ENCODE data around the gene CALR3.

DNA sequence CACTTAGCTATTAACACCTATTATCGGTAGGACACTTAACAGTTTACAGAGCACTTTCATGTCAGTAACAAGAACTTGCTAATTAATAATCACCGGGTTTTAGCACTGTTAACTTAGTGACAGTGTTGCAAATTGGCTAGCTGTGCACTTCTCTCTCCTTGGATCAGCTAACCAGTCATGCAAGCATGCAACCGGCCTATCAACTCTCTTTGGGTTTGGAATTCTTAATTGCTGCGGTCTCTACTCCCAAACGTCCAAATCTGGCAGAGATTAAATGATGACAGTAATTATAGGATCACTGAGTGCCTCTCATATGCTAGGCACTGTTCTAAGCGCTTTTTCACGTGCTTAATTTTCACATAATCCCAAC is 25.4 kb downstream of the CALR3 start:
- TF ChIP-seq EZH2 (IDR thresholded peaks at IDR 0.05; ENCODE audit: borderline replicate concordance) (no peak), EZH2phosphoT487 (IDR thresholded peaks at IDR 0.05; ENCODE audit: low read depth, severe bottlenecking, unreplicated experiment) (no peak)
- TF ChIP-seq, protein P1, sequence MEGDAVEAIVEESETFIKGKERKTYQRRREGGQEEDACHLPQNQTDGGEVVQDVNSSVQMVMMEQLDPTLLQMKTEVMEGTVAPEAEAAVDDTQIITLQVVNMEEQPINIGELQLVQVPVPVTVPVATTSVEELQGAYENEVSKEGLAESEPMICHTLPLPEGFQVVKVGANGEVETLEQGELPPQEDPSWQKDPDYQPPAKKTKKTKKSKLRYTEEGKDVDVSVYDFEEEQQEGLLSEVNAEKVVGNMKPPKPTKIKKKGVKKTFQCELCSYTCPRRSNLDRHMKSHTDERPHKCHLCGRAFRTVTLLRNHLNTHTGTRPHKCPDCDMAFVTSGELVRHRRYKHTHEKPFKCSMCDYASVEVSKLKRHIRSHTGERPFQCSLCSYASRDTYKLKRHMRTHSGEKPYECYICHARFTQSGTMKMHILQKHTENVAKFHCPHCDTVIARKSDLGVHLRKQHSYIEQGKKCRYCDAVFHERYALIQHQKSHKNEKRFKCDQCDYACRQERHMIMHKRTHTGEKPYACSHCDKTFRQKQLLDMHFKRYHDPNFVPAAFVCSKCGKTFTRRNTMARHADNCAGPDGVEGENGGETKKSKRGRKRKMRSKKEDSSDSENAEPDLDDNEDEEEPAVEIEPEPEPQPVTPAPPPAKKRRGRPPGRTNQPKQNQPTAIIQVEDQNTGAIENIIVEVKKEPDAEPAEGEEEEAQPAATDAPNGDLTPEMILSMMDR (IDR thresholded peaks at IDR 0.05; ENCODE audit: poor library complexity): no peak
